H9 (cell line): ENCODE measurements around the gene WDFY1. TPM values are rescaled to one million over a fixed set of nuclear protein-coding genes. Genes with fewer than 3 reads are reported as not detected.

Experiments
- DNase-seq: peaks from one replicate; pipeline ENCODE4 v3.0.0-alpha.2; 2017
- H2AFZ ChIP-seq: one replicate; pipeline ENCODE4 v1.6.1; 2013; ENCODE audit warnings: mild to moderate bottlenecking, low read length, control low read depth, moderate library complexity
- H2AK5ac ChIP-seq: 2 replicates; pipeline ENCODE4 v1.6.1; 2013; ENCODE audit warnings: low read length, control low read depth, mixed read lengths; ENCODE audit not compliant: insufficient read length
- H2BK120ac ChIP-seq: one replicate; pipeline ENCODE4 v1.6.1; 2013; ENCODE audit warnings: low read depth, mild to moderate bottlenecking, low read length, control low read depth, inconsistent platforms; ENCODE audit not compliant: poor library complexity, severe bottlenecking
- H2BK12ac ChIP-seq: 2 replicates; pipeline ENCODE4 v1.6.1; 2013; ENCODE audit warnings: low read length, control low read depth, mixed read lengths, low read depth; ENCODE audit not compliant: insufficient read length
- H2BK15ac ChIP-seq: 2 replicates; pipeline ENCODE4 v1.6.1; 2013; ENCODE audit warnings: low read depth, low read length, control low read depth
- H2BK20ac ChIP-seq: one replicate; pipeline ENCODE4 v1.6.1; 2013; ENCODE audit warnings: low read depth, mild to moderate bottlenecking, low read length, control low read depth, inconsistent platforms; ENCODE audit not compliant: poor library complexity, severe bottlenecking
- H2BK5ac ChIP-seq: 2 replicates; pipeline ENCODE4 v1.6.1; 2013; ENCODE audit warnings: low read length, control low read depth, mixed read lengths; ENCODE audit not compliant: insufficient read length
- H3K14ac ChIP-seq: 2 replicates; pipeline ENCODE4 v1.6.1; 2013; ENCODE audit warnings: low read length, control low read depth; ENCODE audit not compliant: insufficient read depth
- H3K18ac ChIP-seq: 2 replicates; pipeline ENCODE4 v1.6.1; 2013; ENCODE audit warnings: low read depth, mild to moderate bottlenecking, mixed read lengths, low read length, control low read depth; ENCODE audit not compliant: insufficient read length
- H3K23ac ChIP-seq: 2 replicates; pipeline ENCODE4 v1.6.1; 2013; ENCODE audit warnings: low read length, control low read depth, mixed read lengths, low read depth; ENCODE audit not compliant: insufficient read length
- H3K23me2 ChIP-seq: 2 replicates; pipeline ENCODE4 v1.6.1; 2013; ENCODE audit warnings: low read depth, mild to moderate bottlenecking, mixed read lengths, low read length, control low read depth; ENCODE audit not compliant: insufficient read length, poor library complexity, severe bottlenecking
- H3K27ac ChIP-seq: 2 replicates; pipeline ENCODE4 v1.5.1; 2013; ENCODE audit warnings: low read length, control low read depth, mixed read lengths, low read depth; ENCODE audit not compliant: insufficient read length
- H3K27me3 ChIP-seq: 2 replicates; pipeline ENCODE4 v1.6.1; 2013; ENCODE audit warnings: low read length, control low read depth, inconsistent platforms; ENCODE audit not compliant: insufficient read depth
- H3K4ac ChIP-seq: 2 replicates; pipeline ENCODE4 v1.6.1; 2013; ENCODE audit warnings: low read depth, mild to moderate bottlenecking, control low read depth, inconsistent platforms, low read length, moderate library complexity
- H3K4me1 ChIP-seq: 2 replicates; pipeline ENCODE4 v1.6.1; 2013; ENCODE audit warnings: low read length, control low read depth, inconsistent platforms; ENCODE audit not compliant: insufficient read depth
- H3K4me2 ChIP-seq: 2 replicates; pipeline ENCODE4 v1.6.1; 2013; ENCODE audit warnings: low read length, control low read depth, mixed read lengths; ENCODE audit not compliant: insufficient read length, insufficient read depth
- H3K56ac ChIP-seq: 2 replicates; pipeline ENCODE4 v1.6.1; 2013; ENCODE audit warnings: low read depth, mild to moderate bottlenecking, mixed read lengths, low read length, control low read depth; ENCODE audit not compliant: insufficient read length
- H3K79me1 ChIP-seq: 2 replicates; pipeline ENCODE4 v1.6.1; 2013; ENCODE audit warnings: low read depth, mild to moderate bottlenecking, moderate library complexity, low read length, control low read depth, inconsistent platforms; ENCODE audit not compliant: insufficient read depth, poor library complexity, severe bottlenecking
- H3K79me2 ChIP-seq: 2 replicates; pipeline ENCODE4 v1.6.1; 2013; ENCODE audit warnings: low read length, control low read depth, inconsistent platforms; ENCODE audit not compliant: insufficient read depth
- H3K9ac ChIP-seq: 2 replicates; pipeline ENCODE4 v1.6.1; 2013; ENCODE audit warnings: low read length, control low read depth, mixed read lengths; ENCODE audit not compliant: insufficient read length; ENCODE audit errors: extremely low read depth
- H3K9me3 ChIP-seq: one replicate; pipeline ENCODE4 v1.6.1; 2013; ENCODE audit warnings: low read depth, low read length, inconsistent platforms; ENCODE audit not compliant: control insufficient read depth
- H3T11ph ChIP-seq: one replicate; pipeline ENCODE4 v1.6.1; 2013; ENCODE audit warnings: mild to moderate bottlenecking, low read length, control low read depth, inconsistent platforms
- H4K20me1 ChIP-seq: one replicate; pipeline ENCODE4 v1.6.1; 2013; ENCODE audit not compliant: control insufficient read depth, insufficient read length, insufficient read depth
- H4K5ac ChIP-seq: 2 replicates; pipeline ENCODE4 v1.6.1; 2013; ENCODE audit warnings: low read depth, mild to moderate bottlenecking, mixed read lengths, low read length, control low read depth; ENCODE audit not compliant: insufficient read length
- H4K8ac ChIP-seq: replicated peaks from 2 replicates; pipeline ENCODE4 v1.6.1; 2013; ENCODE audit warnings: low read length, control low read depth, mixed read lengths, low read depth; ENCODE audit not compliant: insufficient read length
- H4K91ac ChIP-seq: 2 replicates; pipeline ENCODE4 v1.6.1; 2013; ENCODE audit warnings: low read depth, mild to moderate bottlenecking, moderate library complexity, mixed read lengths, low read length, control low read depth; ENCODE audit not compliant: insufficient read length
- H3K27ac Mint-ChIP-seq, 3 experiments: 2 replicates in 2 of 3; 3 replicates in 1 of 3; pipeline ENCODE4 v1.8.0; 2020 to 2021; ENCODE audit warnings: mixed read lengths in 3 of 3, mild to moderate bottlenecking in 1 of 3, moderate library complexity in 1 of 3
- H3K27me3 Mint-ChIP-seq: 2 replicates; pipeline ENCODE4 v1.8.0; 2021; ENCODE audit warnings: low read depth, mild to moderate bottlenecking, moderate library complexity, mixed read lengths
- H3K36me3 Mint-ChIP-seq, 3 experiments: 2 replicates in 2 of 3; 3 replicates in 1 of 3; pipeline ENCODE4 v1.8.0; 2020 to 2021; ENCODE audit warnings: low read depth in 3 of 3, mixed read lengths in 3 of 3; ENCODE audit not compliant: insufficient read depth in 1 of 3
- H3K4me1 Mint-ChIP-seq, 2 experiments: 2 replicates each; pipeline ENCODE4 v1.8.0; 2020; ENCODE audit warnings: mixed read lengths in 2 of 2
- H3K4me3 Mint-ChIP-seq, 2 experiments: 2 replicates in 1 of 2; 3 replicates in 1 of 2; pipeline ENCODE4 v1.8.0; 2020 to 2021; ENCODE audit warnings: mild to moderate bottlenecking in 2 of 2, mixed read lengths in 2 of 2, moderate library complexity in 1 of 2
- H3K9me3 Mint-ChIP-seq, 2 experiments: 2 replicates in 1 of 2; 3 replicates in 1 of 2; pipeline ENCODE4 v1.8.0; 2020; ENCODE audit warnings: mild to moderate bottlenecking in 2 of 2, mixed read lengths in 2 of 2, moderate library complexity in 1 of 2
- CTCF ChIP-seq: fragments of 200-600 bp; sonication (generic); conservative IDR thresholded peaks from 3 replicates; pipeline ENCODE4 v1.8.0; 2021; ENCODE audit warnings: antibody characterized with exemption, mild to moderate bottlenecking
- WGBS: extraction: QIAGEN DNeasy Blood & Tissue Kit; methylation state at CpG from one replicate; pipeline ENCODE4 v1.1.7; 2013; ENCODE audit warnings: missing lambda C conversion rate, low lambda C conversion rate, mixed read lengths; ENCODE audit not compliant: insufficient read length; ENCODE audit errors: extremely low coverage; 5-methylcytosine and 5-hydroxymethylcytosine counted together
- total RNA-seq: library from RNA; stranded (reverse); gene quantifications from 2 replicates; pipeline ENCODE4 v1.2.1, GENCODE V29; 2021

WDFY1 gene
- total RNA-seq, 1 experiment from 2014 or later = 54.1 TPM

GRCh38 chr2:223835701-223836532 lies 109.2 kb downstream of the WDFY1 start:
- H3K4me3 Mint-ChIP-seq = peak overlapping the region; percentile 91 to 98

More at GRCh38 chr2:223835701-223836532, 109.2 kb downstream of the WDFY1 start:
- no peak overlapping the region for H3K9ac ChIP-seq
- H2BK5ac ChIP-seq = no peak overlapping the region
- no peak overlapping the region for H2BK20ac ChIP-seq
- H4K5ac ChIP-seq = no peak overlapping the region
- no peaks in the 10 kb centered on the region for H3K27me3 ChIP-seq
- H3K4ac ChIP-seq = no peak overlapping the region
- peak overlapping the region; percentile 77 for H3K4me2 ChIP-seq
- H3K23ac ChIP-seq = no peak overlapping the region
- H3K4me1 Mint-ChIP-seq = peaks cover 35 to 39% of the 10 kb centered on the region in 2 experiments
- H3K4me1 ChIP-seq = peaks cover 6% of the 10 kb centered on the region; the same call in 1 of the 2 replicates
- no peak overlapping the region for H3K56ac ChIP-seq
- H3K79me1 ChIP-seq = no peaks in the 10 kb centered on the region
- H3K27me3 Mint-ChIP-seq = peaks cover 6% of the 10 kb centered on the region
- no peaks in the 10 kb centered on the region for H4K20me1 ChIP-seq
- no CpG with 5 or more reads among the region's 15 CpGs for WGBS
- H3K18ac ChIP-seq = no peak overlapping the region
- no peak for TF ChIP-seq CTCF
- no peak overlapping the region for H4K8ac ChIP-seq
- no peak overlapping the region for H2BK12ac ChIP-seq
- H2AFZ ChIP-seq = no peak overlapping the region
- H3K14ac ChIP-seq = no peak overlapping the region
- peak; percentile 33 for DNase-seq
- no peak overlapping the region for H2BK15ac ChIP-seq
- no peak overlapping the region for H4K91ac ChIP-seq
- H3K36me3 Mint-ChIP-seq = peaks cover 0 to 3% (median 2%) of the 10 kb centered on the region in 3 experiments; a peak in 1 of 7 replicates
- H3T11ph ChIP-seq = no peak overlapping the region
- H3K27ac Mint-ChIP-seq = peak overlapping the region in 2 of 3 experiments; percentile 49 to 50; a peak in 3 of 7 replicates
- H3K9me3 Mint-ChIP-seq = no peaks in the 10 kb centered on the region
- H3K27ac ChIP-seq = no peak overlapping the region
- no peaks in the 10 kb centered on the region for H3K9me3 ChIP-seq
- H2AK5ac ChIP-seq = no peak overlapping the region
- H2BK120ac ChIP-seq = no peak overlapping the region
- peaks cover 4% of the 10 kb centered on the region for H3K23me2 ChIP-seq
- peaks cover 3% of the 10 kb centered on the region; the same call in 1 of the 2 replicates for H3K79me2 ChIP-seq
